Caco-2 (cell line): Measurements from ENCODE around the gene BTNL2. TPM values are rescaled to one million over a fixed set of nuclear protein-coding genes. Genes with fewer than 3 reads are reported as not detected.

Experiments used
- BruUV-seq: library from RNA; stranded (reverse); fragments of 400-500 nt; replicated peaks from 2 replicates; lab custom pipeline; 2021; lab: Mats Ljungman, UMichigan
- CTCF ChIA-PET: fragments of 300-600 bp; sonication (Branson Sonifier 250); formaldehyde crosslinking; loops from one replicate; lab custom pipeline; 2022; ENCODE audit warnings: antibody characterized with exemption; lab: Charles Lee
- POLR2A ChIA-PET: fragments of 300-600 bp; sonication (Branson Sonifier 250); formaldehyde crosslinking; loops from one replicate; lab custom pipeline; 2022; ENCODE audit warnings: antibody characterized with exemption; lab: Charles Lee
- DNase-seq, 2 experiments: peaks; one replicate each; pipeline versions ENCODE4 v3.0.0 to v3.0.0-alpha.2; 2020 to 2022
- H3K27me3 ChIP-seq: replicated peaks from 2 replicates; pipeline ENCODE4 v1.6.0; 2011; ENCODE audit warnings: low read length; ENCODE audit not compliant: control insufficient read depth, insufficient read depth
- H3K36me3 ChIP-seq: 2 replicates; pipeline ENCODE4 v1.5.1; 2011; ENCODE audit warnings: low read length; ENCODE audit not compliant: control insufficient read depth, insufficient read depth
- H3K4me1 ChIP-seq: fragments of 250-450 bp; sonication (Bioruptor Pico); 2 replicates; pipeline ENCODE4 v1.5.1; 2020; ENCODE audit warnings: mild to moderate bottlenecking
- H3K4me3 ChIP-seq: 2 replicates; pipeline ENCODE4 v1.5.1; 2011; ENCODE audit warnings: low read depth, mild to moderate bottlenecking, control low read depth, low read length
- H3K9me3 ChIP-seq: fragments of 250-450 bp; sonication (Bioruptor Pico); 2 replicates; pipeline ENCODE4 v1.5.1; 2020; ENCODE audit warnings: mild to moderate bottlenecking, moderate library complexity
- H3K27ac Mint-ChIP-seq: one replicate; pipeline ENCODE4 v1.8.0; 2022; ENCODE audit warnings: mixed read lengths; ENCODE audit not compliant: unreplicated experiment
- H3K27me3 Mint-ChIP-seq: one replicate; pipeline ENCODE4 v1.8.0; 2022; ENCODE audit warnings: mixed read lengths; ENCODE audit not compliant: insufficient read depth, unreplicated experiment
- H3K36me3 Mint-ChIP-seq: one replicate; pipeline ENCODE4 v1.8.0; 2022; ENCODE audit warnings: mild to moderate bottlenecking, mixed read lengths; ENCODE audit not compliant: insufficient read depth, unreplicated experiment
- H3K4me1 Mint-ChIP-seq: one replicate; pipeline ENCODE4 v1.8.0; 2022; ENCODE audit warnings: low read depth, mixed read lengths; ENCODE audit not compliant: unreplicated experiment
- H3K4me3 Mint-ChIP-seq: one replicate; pipeline ENCODE4 v1.8.0; 2022; ENCODE audit warnings: mild to moderate bottlenecking, moderate library complexity, mixed read lengths; ENCODE audit not compliant: unreplicated experiment
- H3K9me3 Mint-ChIP-seq: one replicate; pipeline ENCODE4 v1.8.0; 2022; ENCODE audit warnings: mixed read lengths; ENCODE audit not compliant: unreplicated experiment
- CTCF ChIP-seq, 2 experiments: fragments of 200-600 bp in 1 of 2; IDR thresholded peaks; 1 replicate in 1 of 2; 2 replicates in 1 of 2; pipeline versions ENCODE4 v1.5.1 to v1.8.0; 2011 to 2022; ENCODE audit warnings: antibody characterized with exemption in 1 of 2, control low read depth in 1 of 2, inconsistent platforms in 1 of 2, low read depth in 1 of 2, low read length in 1 of 2, mild to moderate bottlenecking in 1 of 2, moderate library complexity in 1 of 2; ENCODE audit not compliant: insufficient read depth in 1 of 2, severe bottlenecking in 1 of 2, unreplicated experiment in 1 of 2
- intact Hi-C: fragments of 100-400 bp; cut with micrococcal nuclease; formaldehyde crosslinking; loops from one replicate; pipeline ENCODE4 v1.10.0; 2022; ENCODE audit not compliant: unreplicated experiment
- total RNA-seq: library from RNA; stranded (reverse); gene quantifications from 2 replicates; pipeline ENCODE4 v1.2.3, GENCODE V29; 2022

The BTNL2 gene
- total RNA-seq, 1 experiment from 2014 or later = not detected

- no peak overlapping the region for H3K27ac Mint-ChIP-seq
- H3K36me3 Mint-ChIP-seq = no peaks in the 10 kb centered on the region
- CTCF ChIA-PET = no interaction called here
- no peaks in the 10 kb centered on the region for H3K36me3 ChIP-seq
- H3K9me3 ChIP-seq = no peaks in the 10 kb centered on the region; the same call in 1 of the 2 replicates
- H3K27me3 ChIP-seq = no peaks in the 10 kb centered on the region
- H3K4me3 ChIP-seq = no peak overlapping the region
- intact Hi-C loops = no loop called here
- no peak for DNase-seq
- no peaks in the 10 kb centered on the region for H3K4me1 ChIP-seq
- POLR2A ChIA-PET = no interaction called here
- TF ChIP-seq CTCF (IDR thresholded peaks at IDR 0.05; ENCODE audit: insufficient read depth in 1 of 2, low read depth in 1 of 2, low read length in 1 of 2, severe bottlenecking in 1 of 2, unreplicated experiment in 1 of 2) = no peak
- H3K4me1 Mint-ChIP-seq = no peaks in the 10 kb centered on the region
- H3K27me3 Mint-ChIP-seq = peaks cover 23% of the 10 kb centered on the region
- BruUV-seq = no TSS peak
- H3K9me3 Mint-ChIP-seq = no peaks in the 10 kb centered on the region
- H3K4me3 Mint-ChIP-seq = no peak overlapping the region
Observed at GRCh38 chr6:32442243-32442667, 35.3 kb upstream of the BTNL2 start.

GRCh38 chr6:32439602-32440214, 32.7 kb upstream of the BTNL2 start, which contains the start of gene HLA-DRA:
Gene HLA-DRA, plus strand, starts transcription at chr6:32439887. Its CDS starts 64 bp downstream, at chr6:32439951.
- Histone ChIP-seq H3K9me3 (no peaks in the 10 kb centered on the region), H3K4me3 (no peak within 1 kb of the TSS), H3K27me3 (no peaks in the 10 kb centered on the region), H3K4me1 (no peaks in the 10 kb centered on the region), H3K36me3 (no peaks in the 10 kb centered on the region)
- no peak for TF ChIP-seq CTCF (IDR thresholded peaks at IDR 0.05; ENCODE audit: insufficient read depth in 1 of 2, low read depth in 1 of 2, low read length in 1 of 2, severe bottlenecking in 1 of 2, unreplicated experiment in 1 of 2)
- CTCF ChIA-PET = no interaction called here
- POLR2A ChIA-PET = no interaction called here
- Mint-ChIP-seq H3K9me3 (no peaks in the 10 kb centered on the region), H3K36me3 (no peaks in the 10 kb centered on the region), H3K27me3 (peaks cover 23% of the 10 kb centered on the region), H3K27ac (no peak within 1 kb of the TSS), H3K4me1 (no peaks in the 10 kb centered on the region), H3K4me3 (no peak within 1 kb of the TSS)
- no TSS peak for BruUV-seq
- DNase-seq = peak in 1 of 2 experiments; percentile 35
- intact Hi-C loops = no loop called here

- Mint-ChIP-seq H3K4me1 (no peaks in the 10 kb centered on the region), H3K9me3 (no peaks in the 10 kb centered on the region), H3K27me3 (peaks cover 25% of the 10 kb centered on the region), H3K36me3 (no peaks in the 10 kb centered on the region), H3K27ac (no peak overlapping the region), H3K4me3 (no peak overlapping the region)
- no TSS peak for BruUV-seq
- DNase-seq = no peak
- intact Hi-C loops = no loop called here
- no peak for TF ChIP-seq CTCF (IDR thresholded peaks at IDR 0.05; ENCODE audit: insufficient read depth in 1 of 2, low read depth in 1 of 2, low read length in 1 of 2, severe bottlenecking in 1 of 2, unreplicated experiment in 1 of 2)
- no peaks in the 10 kb centered on the region for H3K36me3 ChIP-seq
- H3K9me3 ChIP-seq = no peaks in the 10 kb centered on the region
- CTCF ChIA-PET = no interaction called here
- POLR2A ChIA-PET = no interaction called here
- H3K27me3 ChIP-seq = no peaks in the 10 kb centered on the region
- H3K4me3 ChIP-seq = no peak overlapping the region
- no peaks in the 10 kb centered on the region for H3K4me1 ChIP-seq
Observed at GRCh38 chr6:32439139-32439538, 32.2 kb upstream of the BTNL2 start.
